Glutamatergic neuron (in vitro differentiated cells): ENCODE measurements around the gene TRDN. TPM values are rescaled to one million over a fixed set of nuclear protein-coding genes. Genes with fewer than 3 reads are reported as not detected.

Experiments
- DNase-seq: peaks from one replicate; pipeline ENCODE4 v3.0.0; 2022
- H3K27ac Mint-ChIP-seq: one replicate; pipeline ENCODE4 v1.8.0; 2020; ENCODE audit warnings: mild to moderate bottlenecking, mixed read lengths, inconsistent platforms; ENCODE audit not compliant: unreplicated experiment
- H3K27me3 Mint-ChIP-seq: one replicate; pipeline ENCODE4 v1.8.0; 2020; ENCODE audit warnings: mild to moderate bottlenecking, moderate library complexity, mixed read lengths, inconsistent platforms; ENCODE audit not compliant: unreplicated experiment
- H3K36me3 Mint-ChIP-seq: one replicate; pipeline ENCODE4 v1.8.0; 2020; ENCODE audit warnings: mild to moderate bottlenecking, mixed read lengths, inconsistent platforms; ENCODE audit not compliant: unreplicated experiment
- H3K4me1 Mint-ChIP-seq: one replicate; pipeline ENCODE4 v1.8.0; 2020; ENCODE audit warnings: mild to moderate bottlenecking, low read depth, mixed read lengths, inconsistent platforms; ENCODE audit not compliant: unreplicated experiment
- H3K4me3 Mint-ChIP-seq: one replicate; pipeline ENCODE4 v1.8.0; 2020; ENCODE audit warnings: mild to moderate bottlenecking, mixed read lengths, inconsistent platforms; ENCODE audit not compliant: unreplicated experiment
- H3K9me3 Mint-ChIP-seq: one replicate; pipeline ENCODE4 v1.8.0; 2020; ENCODE audit warnings: mild to moderate bottlenecking, moderate library complexity, mixed read lengths, inconsistent platforms; ENCODE audit not compliant: unreplicated experiment
- total RNA-seq: library from RNA; stranded (reverse); fragmentation: NEBNext Ultra II Directional; extraction: Animal tissue kit (Norgen Biotek cat#: 25700); gene quantifications from one replicate; pipeline ENCODE4 v1.2.1, GENCODE V29; 2021; ENCODE audit not compliant: unreplicated experiment
- TF ChIP-seq, protein P1 (sequence below): fragments of 200-600 bp; sonication (generic); IDR thresholded peaks from one replicate; pipeline ENCODE4 v1.5.0; 2021; ENCODE audit not compliant: partially characterized antibody, unreplicated experiment

TRDN gene
- total RNA-seq, 1 donor from 2014 or later = not detected

DNA sequence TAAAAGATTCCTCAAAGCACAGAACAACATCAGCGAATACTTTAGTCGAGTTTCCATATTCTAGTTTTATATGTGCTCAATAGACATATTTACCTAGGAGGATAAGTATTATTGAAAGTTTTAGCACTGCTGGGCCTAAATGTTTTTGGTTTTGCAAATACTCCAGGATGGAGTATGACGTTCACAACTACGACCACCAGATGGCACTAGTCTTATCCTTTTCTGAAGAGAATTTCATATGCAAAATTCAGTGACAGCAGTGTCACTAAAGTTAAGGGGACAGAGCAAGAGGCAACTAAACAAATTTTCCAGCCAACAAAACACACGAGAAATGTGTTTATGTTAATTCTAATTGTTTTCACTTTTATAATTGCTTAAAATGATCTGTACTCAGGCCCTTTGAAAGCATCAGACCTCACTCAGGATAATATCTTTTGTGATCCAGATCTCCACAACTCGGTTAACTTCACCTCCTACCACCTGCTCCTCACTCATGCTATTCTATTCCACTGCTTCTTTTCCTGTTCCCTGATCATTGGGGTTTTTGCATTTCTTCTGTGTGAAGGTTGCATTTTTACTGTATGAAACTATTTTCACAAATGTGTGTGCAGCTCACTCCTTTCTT, 220.8 kb downstream of the TRDN start:
- Mint-ChIP-seq H3K36me3 (no peaks in the 10 kb centered on the region), H3K9me3 (no peaks in the 10 kb centered on the region), H3K4me1 (peaks cover 10% of the 10 kb centered on the region), H3K4me3 (no peak overlapping the region), H3K27me3 (peaks cover 2% of the 10 kb centered on the region), H3K27ac (no peak overlapping the region)
- peak; percentile 61 for DNase-seq
- TF ChIP-seq, protein P1, sequence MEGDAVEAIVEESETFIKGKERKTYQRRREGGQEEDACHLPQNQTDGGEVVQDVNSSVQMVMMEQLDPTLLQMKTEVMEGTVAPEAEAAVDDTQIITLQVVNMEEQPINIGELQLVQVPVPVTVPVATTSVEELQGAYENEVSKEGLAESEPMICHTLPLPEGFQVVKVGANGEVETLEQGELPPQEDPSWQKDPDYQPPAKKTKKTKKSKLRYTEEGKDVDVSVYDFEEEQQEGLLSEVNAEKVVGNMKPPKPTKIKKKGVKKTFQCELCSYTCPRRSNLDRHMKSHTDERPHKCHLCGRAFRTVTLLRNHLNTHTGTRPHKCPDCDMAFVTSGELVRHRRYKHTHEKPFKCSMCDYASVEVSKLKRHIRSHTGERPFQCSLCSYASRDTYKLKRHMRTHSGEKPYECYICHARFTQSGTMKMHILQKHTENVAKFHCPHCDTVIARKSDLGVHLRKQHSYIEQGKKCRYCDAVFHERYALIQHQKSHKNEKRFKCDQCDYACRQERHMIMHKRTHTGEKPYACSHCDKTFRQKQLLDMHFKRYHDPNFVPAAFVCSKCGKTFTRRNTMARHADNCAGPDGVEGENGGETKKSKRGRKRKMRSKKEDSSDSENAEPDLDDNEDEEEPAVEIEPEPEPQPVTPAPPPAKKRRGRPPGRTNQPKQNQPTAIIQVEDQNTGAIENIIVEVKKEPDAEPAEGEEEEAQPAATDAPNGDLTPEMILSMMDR = peak; percentile 78

DNA sequence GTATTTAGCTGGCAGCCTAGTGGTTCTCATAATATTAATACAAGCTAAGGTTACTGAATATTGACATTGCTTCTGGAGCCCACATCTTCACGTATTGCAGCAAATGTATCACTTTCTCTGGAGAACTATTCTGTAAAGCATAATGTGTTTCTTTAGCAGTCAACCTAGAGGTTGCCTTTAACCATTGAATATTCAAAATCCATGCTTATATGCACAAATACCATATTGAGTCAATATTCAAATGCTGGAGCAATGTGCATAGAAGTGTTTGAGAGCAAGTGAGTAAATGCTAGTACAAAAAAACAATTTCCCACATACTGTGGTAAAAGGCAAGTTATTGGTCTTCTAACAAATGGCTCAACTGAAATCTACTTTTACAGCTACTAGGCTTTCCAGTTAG, 231.8 kb downstream of the TRDN start:
- no peaks in the 10 kb centered on the region for H3K4me1 Mint-ChIP-seq
- H3K36me3 Mint-ChIP-seq = no peaks in the 10 kb centered on the region
- DNase-seq = no peak

DNA sequence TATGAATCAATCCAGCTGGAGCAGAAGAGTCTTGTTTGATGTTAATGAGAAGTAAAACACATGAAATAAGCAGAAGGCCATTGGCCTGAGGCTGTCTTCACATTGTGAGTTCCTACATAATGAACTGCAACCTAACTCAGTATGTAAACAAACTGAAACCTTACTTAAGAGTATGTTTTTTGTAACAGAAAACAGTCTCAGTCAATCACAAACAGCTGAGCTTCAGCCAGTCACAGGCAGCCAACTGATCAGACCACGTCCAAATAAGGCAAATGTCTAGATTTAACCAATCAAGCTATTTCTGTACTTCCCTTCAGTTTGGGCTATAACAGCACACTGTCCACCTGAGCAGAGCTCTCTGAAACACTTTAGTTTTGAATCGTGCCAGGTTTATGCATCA, 234.7 kb downstream of the TRDN start:
- H3K36me3 Mint-ChIP-seq = no peaks in the 10 kb centered on the region
- H3K9me3 Mint-ChIP-seq = no peaks in the 10 kb centered on the region
- H3K27me3 Mint-ChIP-seq = no peaks in the 10 kb centered on the region
- DNase-seq = no peak
- TF ChIP-seq, protein P1 = no peak
- H3K27ac Mint-ChIP-seq = no peak overlapping the region
- peaks cover 3% of the 10 kb centered on the region for H3K4me1 Mint-ChIP-seq
- H3K4me3 Mint-ChIP-seq = no peak overlapping the region

More for the DNA sequence above, 231.8 kb downstream of the TRDN start:
- Mint-ChIP-seq H3K9me3 (no peaks in the 10 kb centered on the region), H3K27ac (no peak overlapping the region), H3K4me3 (no peak overlapping the region), H3K27me3 (no peaks in the 10 kb centered on the region)
- TF ChIP-seq, protein P1 = no peak

DNA sequence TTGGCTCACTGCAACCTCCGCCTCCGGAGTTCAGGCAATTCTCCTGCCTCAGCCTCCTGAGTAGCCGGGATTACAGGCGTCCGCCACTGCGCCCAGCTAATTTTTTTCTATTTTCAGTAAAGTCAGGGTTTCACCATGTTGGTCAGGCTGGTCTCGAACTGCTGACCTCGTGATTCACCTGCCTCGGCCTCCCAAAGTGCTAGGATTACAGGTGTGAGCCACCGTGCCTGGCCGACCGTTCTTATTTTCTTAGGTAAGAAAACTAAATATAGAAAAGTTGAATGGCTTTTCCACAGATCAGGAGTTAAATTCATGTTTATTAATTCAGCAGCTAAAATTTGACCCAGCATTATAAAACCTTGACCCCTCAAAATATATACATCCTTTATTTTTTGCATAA, 238.7 kb downstream of the TRDN start:
- Mint-ChIP-seq H3K4me3 (no peak overlapping the region), H3K27me3 (no peaks in the 10 kb centered on the region), H3K27ac (no peak overlapping the region), H3K4me1 (peaks cover 5% of the 10 kb centered on the region), H3K9me3 (no peaks in the 10 kb centered on the region), H3K36me3 (no peaks in the 10 kb centered on the region)
- TF ChIP-seq, protein P1 = no peak
- no peak for DNase-seq

DNA sequence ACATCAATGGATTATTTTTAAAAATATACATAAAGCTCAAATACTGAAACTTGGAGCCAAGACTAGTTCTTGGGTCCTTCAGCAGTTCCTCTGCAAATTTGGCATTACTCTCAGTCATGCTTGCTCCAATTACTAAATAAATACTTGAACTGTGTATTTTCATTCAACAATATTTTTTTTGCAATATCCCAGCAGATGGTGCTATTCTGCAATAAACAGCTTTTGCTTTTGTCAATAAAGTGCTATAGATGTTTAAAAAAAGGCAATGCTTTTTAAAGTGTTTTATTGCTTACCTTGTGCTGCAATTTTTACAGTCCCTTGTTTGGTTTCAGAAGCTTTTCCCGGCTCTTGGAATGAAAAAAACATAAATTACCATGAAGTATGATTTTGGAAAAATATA, 243.4 kb downstream of the TRDN start:
- no peak overlapping the region for H3K27ac Mint-ChIP-seq
- no peak overlapping the region for H3K4me3 Mint-ChIP-seq
- no peaks in the 10 kb centered on the region for H3K27me3 Mint-ChIP-seq
- H3K9me3 Mint-ChIP-seq = no peaks in the 10 kb centered on the region
- H3K4me1 Mint-ChIP-seq = peaks cover 5% of the 10 kb centered on the region
- DNase-seq = no peak
- TF ChIP-seq, protein P1 = peak; percentile 8
- no peaks in the 10 kb centered on the region for H3K36me3 Mint-ChIP-seq
